SH-SY5Y (cell line): Measurements from ENCODE around the gene C1orf198.

Source experiments
- GATA2 ChIP-seq: IDR thresholded peaks from 2 replicates; pipeline ENCODE4 v1.6.1; 2011; ENCODE audit warnings: mild to moderate bottlenecking, low read depth, low read length
- GATA3 ChIP-seq: IDR thresholded peaks from 2 replicates; pipeline ENCODE4 v1.6.1; 2011; ENCODE audit warnings: low read depth, mild to moderate bottlenecking, low read length, moderate library complexity

GRCh38 chr1:230857822-230858221 lies 10.5 kb downstream of the C1orf198 start:
- TF ChIP-seq GATA2 (no peak), GATA3 (no peak)
